GM21528 (cell line): Measurements from ENCODE around the gene AARSD1.
"Not testable (repeated sequence)": the region's sequence is repeated elsewhere in the genome, so short reads cannot be mapped to it uniquely, and the experiment has no call there.

Source experiments
- ATAC-seq: cut with Tn5 transposase; IDR thresholded peaks from one replicate; pipeline ENCODE4 v1.9.1; 2021; ENCODE audit warnings: mild to moderate bottlenecking, moderate library complexity; ENCODE audit not compliant: unreplicated experiment, low FRiP score

Gene AARSD1

DNA sequence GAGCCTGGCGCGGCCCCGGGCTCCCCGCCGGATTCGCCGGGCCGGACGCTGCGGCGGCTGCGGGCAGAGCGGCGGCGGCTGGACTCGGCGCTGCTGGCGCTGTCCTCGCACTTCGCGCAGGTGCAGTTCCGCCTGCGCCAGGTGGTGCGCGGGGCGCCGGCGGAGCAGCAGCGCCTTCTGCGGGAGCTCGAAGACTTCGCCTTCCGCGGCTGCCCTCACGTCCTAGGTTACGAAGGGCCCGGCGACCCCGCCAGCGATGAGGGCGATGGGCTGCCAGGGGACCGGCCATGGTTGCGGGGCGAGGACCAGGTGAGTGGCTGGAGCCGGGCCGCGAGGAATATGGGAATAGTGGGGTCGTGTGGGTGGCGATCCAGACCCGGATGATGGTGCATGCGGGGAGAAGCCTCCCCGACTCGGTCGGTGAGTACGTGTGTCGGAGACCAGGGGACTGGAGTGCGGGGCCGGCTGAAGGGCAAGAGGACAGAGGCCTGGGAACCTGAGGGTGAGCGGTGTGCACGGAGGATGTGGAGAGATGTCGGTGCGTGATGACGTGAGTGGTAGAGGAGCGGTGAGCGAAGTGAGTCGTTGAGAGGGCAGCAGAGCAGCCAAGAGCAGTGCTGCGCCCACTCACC lies 16.6 kb upstream of the AARSD1 start:
- peak; percentile 47 for ATAC-seq

DNA sequence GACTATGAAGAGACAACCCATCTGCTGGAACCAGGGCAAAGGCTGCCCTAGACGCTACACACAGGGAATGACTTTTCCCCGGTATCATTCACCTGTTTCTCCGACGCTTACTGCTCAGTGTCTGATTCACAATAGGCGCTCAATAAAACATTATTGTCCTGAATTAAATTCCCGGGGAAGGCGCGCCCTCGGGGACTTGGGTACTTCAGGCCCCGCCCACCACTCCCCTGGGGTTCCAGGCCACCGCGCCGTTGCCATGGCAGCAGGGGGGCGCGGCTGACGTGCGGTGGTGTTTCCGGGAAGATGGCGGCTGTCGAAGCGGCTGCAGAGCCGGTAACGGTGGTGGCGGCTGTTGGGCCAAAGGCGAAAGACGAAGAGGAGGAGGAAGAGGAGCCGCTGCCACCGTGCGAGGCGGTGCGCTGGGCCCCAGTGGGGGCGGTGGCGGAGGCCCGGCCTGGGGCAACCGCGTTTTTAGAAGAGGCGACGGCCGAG lies 16.1 kb upstream of the AARSD1 start, which contains the start of gene RUNDC1:
RUNDC1 (plus strand) TSS at position 292 of the 492 bp plus-strand sequence; CDS start at position 304, 12 bp downstream.
- peak; percentile 47 for ATAC-seq

DNA sequence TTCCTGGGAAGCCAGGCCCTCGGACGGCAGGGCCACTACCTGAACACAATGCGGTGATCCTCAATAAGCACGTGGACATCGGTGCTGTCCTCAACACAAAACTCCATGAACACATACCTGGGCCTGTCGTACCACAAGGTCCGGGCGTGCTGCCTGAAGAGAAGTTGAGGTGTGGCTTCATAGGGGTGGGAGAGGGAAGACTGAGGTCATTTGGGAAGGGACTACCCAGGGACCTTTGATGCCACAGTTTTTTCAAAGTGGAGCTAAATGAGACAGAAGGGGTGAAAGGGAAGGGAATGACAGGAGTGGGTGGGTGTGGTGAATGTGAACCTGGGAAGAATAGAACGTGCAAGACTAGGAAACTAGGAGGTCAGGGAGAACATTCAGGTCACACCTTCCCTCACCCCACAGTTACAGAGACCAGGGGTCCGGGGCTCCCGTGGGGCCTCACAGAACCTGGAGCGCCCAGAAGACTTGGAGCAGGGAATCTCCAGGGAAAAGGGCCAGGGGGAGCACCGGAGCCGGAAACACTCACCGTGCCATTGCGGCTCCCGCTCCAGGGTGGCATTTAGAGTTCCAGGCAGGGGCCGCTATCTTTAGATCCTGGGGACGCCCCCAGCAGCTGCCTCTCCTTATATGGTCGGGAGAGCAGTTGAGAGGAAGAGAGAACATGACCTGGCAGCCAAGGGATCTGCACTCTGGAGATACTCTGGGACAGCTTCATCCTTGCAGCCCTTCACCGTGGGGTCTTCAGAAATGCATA lies 15.4 kb upstream of the AARSD1 start, which contains the start of gene PTGES3L:
PTGES3L (minus strand) TSS at position 570 of the 763 bp plus-strand sequence; CDS start at position 543, 27 bp downstream.
- ATAC-seq, result no peak

DNA sequence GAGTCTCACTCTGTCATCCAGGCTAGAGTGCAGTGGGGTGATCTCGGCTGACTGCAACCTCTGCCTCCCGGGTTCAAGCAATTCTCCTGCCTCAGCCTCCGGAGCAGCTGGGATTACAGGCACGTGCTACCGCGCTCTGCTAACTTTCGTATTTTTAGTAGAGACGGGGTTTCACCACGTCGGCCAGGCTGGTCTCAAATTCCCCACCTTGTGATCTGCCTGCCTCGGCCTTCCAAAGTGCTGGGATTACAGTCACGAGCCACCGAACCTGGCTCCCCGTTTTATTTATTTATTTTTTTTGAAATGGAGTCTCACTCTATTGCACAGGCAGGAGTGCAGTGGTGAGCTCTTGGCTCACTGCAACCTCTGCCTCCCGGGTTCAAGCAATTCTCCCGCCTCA lies 11.4 kb upstream of the AARSD1 start:
- not testable (repeated sequence) for ATAC-seq

DNA sequence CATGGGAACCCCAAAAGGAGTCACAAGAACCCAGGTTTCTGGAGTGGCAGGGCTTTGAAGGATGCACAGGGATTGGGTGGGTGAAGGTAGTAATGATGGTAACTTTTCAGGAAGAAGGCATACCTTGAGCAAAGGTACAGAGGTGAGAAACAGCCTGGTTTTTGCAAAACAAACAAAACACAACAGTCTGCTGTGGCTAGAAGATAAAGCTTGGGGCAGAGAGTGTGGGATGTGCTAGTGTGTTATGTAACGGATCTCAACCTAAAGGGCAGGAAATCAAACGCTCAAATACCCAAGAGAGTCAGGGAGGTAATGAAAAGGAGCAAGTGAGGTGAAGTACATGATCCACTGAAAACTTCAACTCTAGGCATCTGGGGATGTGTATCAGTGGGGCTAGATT lies 11.0 kb upstream of the AARSD1 start:
- no peak for ATAC-seq

DNA sequence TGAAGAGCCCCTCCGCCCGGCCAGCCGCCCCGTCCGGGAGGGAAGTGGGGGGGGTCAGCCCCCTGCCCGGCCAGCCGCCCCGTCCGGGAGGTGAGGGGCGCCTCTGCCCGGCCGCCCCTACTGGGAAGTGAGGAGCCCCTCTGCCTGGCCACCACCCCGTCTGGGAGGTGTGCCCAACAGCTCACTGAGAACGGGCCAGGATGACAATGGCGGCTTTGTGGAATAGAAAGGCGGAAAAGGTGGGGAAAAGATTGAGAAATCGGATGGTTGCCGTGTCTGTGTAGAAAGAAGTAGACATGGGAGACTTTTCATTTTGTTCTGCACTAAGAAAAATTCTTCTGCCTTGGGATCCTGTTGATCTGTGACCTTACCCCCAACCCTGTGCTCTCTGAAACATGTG lies 9.1 kb upstream of the AARSD1 start:
- not testable (repeated sequence) for ATAC-seq

DNA sequence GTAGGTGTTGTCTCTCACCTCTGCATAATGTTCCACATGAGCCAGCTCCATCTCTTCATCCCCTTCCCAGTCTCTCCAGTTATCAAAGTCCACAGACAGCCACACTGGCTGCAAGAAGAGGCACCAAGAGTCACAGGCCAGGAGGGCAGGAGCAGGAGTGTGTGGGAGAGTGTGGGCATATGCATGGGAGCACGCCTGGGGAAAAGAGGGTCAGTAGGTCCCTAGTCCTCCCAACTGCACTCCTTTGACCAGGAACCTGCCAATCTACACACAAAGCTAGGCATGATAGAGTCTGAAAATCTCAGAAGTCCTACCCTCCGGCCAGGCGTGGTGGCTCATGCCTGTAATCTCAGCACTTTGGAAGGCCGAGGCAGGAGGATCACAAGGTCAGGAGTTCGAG lies 7.3 kb upstream of the AARSD1 start:
- no peak for ATAC-seq

DNA sequence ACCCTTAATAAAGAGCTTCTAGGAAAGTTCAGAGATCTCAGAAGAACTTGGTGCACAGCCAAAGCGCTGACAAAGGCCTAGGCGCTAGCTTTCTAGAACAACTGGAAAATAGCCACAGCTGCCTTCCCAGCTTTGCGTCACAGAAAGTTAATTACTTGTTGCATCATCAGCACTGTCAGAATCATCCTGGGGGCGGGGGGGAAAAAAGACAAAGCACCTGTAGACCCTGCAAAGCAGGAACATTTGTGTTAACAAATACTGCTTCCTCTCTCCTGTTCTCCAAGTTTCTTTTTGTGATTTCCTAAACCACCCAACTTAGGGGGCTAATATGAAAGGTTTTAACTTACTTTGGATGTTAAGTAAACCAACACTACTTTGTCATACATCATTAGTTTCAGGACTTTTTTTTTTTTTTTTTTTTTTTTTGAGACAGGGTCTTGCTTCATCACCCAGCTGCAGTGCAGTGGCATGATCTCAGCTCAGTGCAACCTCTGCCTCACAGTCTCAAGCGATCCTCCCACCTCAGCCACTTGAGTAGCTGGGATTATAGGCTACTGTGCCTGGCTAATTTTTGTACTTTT lies 4.8 kb upstream of the AARSD1 start:
- no peak for ATAC-seq

DNA sequence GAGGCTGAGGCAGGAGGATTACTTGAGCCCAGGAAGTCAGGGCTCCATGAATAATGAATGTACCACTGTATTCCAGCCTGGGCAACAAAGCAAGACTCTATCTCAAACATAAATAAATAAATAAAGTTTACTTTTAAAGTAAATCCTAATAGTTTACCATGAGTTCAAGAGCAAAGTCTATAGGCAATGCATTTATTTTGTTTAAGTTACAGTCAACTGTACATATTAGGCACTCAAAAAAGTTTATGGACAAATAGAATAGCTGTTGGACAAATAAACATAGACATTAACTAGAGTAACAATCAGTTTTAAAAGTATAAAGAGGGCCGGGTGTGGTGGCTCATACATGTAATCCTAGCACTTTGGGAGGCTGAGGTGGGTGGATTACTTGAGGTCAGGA lies 3.7 kb upstream of the AARSD1 start:
- ATAC-seq, result no peak

DNA sequence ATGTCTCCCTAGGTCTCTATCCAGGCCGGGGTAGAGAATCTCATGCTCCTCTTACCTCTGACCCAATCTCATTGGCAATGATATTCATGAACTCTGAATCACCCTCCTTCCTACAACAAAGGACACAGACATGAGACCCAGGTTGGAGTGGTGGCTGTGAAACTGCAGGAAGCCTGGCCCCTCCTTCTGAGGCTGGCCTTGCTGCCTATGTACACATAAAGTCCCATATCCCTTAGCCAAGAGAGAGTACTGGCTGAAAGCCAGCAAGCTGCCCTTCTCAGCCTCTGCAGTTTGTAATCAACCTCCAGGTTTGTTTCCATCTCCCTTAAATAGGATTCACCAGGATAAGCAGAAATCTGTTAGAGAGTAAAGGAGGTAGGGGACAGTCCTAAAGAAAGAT lies 10.6 kb downstream of the AARSD1 start:
- no peak for ATAC-seq

DNA sequence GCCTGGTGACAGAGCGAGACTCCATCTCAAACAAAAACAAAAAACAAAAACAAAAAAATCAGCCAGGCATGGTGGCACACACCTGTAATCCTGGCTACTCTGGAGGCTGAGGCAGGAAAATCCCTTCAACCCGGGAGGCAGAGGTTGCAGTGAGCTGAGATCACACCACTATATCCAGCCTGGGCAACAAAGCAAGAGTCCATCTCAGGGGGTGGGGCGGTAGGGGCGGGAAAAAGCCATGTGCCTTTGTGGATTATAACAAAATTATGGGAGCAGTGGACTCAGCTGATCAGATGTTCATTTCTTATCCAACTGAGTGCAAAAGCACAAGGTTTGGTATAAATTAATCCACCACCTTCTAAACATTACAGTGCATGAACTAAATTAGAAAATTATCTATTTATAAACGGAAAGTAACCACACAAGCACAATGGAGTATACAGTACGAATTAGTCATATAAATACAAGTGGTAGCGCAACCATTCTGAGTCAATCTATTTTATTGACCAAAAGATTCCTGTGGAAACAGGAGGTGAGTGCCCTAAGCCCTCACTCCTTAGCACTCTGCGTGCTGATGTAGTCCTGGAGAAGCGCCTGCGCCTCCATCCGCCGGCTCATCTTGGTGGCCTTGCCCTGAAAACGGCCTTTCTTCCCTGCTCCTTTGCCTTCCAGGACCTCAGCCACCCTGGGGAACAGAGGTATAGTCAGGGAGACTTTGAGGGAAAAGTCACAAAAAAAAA lies 14.0 kb downstream of the AARSD1 start:
- no peak for ATAC-seq

DNA sequence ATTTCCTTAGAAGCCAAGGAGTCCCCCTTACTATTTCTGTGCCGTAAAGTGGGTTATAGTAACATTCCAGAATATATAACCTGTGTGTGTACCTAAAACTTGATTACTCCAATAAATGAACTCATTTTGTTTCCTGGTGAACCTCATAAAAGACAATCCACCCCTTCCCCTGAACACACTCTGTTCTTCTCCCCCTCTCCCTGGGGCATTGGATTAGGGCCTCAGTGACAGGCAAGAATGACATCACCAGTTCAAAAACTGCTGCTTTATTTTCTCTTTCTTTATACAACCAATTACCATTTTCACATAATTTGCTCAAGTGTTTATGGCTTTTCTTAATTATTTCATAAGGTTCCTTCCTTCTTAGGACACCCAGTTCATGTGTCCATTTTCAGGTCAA lies 17.4 kb downstream of the AARSD1 start:
- no peak for ATAC-seq

DNA sequence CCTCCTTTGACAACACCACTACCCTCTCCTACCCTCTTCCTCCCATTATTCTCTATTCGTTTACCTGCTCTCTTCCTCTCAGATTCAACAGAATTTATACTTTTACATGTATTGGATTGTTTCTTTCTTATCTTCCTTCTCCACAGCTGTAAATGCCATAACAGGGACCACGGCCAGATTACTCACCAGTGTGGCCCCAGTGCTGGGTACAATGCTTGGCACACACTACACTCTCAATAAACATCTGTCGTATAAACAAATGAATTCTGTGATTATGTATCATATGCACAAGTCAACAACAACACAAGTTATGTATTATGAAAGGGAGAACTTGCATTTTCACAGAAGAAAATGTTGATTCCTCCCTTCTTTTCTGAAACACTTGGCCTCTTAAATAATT lies 20.0 kb downstream of the AARSD1 start:
- ATAC-seq, result no peak

DNA sequence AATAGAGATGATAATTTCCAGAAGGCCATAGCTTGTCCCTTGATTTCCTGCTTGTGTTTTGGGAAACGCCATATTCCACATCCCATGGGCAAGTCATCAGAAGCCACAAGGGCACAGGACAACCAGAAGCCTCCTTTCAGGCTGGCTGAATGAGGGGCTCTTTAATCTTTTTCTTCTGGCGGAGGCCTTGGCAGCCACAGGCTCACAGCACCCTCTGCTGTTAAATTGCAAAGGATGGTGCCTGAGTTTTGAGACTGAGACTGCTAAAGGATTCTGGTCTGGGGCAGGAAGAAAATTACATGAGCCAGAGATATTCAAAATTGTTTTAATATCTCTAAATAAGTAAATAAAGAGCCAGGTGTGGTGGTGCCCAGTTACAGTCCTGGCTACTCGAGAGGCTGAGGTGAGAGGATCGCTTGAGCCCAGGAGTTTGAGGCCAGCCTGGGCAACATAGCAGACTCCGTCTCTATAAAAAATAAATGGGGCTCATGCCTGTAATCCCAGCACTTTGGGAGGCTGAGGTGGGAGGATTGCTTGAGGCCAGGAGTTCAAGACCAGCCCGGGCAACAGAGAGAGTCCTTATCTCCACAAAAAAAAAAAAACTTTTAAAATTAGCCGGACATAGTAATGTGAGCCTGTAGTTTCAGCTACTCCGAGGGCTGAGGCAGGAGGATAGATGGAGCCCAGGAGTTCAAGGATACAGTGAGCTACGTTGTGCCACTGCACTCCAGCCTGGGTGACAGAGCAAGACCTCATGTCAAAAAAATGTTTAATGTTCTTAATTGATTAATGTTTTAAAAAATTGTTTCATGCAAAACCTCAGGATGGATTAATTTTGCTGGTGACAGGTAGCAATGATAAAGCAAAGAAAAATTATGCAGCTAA lies 26.3 kb downstream of the AARSD1 start:
- ATAC-seq, result no peak

DNA sequence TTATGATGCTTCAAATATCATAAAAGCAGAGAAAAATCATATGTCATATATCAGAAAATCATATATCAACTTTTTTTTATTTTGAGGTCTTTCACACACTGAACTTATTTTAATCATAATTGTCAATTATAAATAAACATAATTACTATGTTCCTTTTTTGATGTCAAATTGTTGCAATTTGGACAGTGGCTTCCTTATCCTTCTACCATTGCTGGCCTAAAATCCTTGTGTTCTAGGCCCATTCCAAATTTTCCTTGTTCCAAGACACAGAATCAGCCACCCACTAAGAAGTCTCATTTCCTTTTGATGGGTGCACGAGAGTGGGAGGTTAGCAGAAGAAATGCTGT lies 34.8 kb downstream of the AARSD1 start:
- no peak for ATAC-seq

DNA sequence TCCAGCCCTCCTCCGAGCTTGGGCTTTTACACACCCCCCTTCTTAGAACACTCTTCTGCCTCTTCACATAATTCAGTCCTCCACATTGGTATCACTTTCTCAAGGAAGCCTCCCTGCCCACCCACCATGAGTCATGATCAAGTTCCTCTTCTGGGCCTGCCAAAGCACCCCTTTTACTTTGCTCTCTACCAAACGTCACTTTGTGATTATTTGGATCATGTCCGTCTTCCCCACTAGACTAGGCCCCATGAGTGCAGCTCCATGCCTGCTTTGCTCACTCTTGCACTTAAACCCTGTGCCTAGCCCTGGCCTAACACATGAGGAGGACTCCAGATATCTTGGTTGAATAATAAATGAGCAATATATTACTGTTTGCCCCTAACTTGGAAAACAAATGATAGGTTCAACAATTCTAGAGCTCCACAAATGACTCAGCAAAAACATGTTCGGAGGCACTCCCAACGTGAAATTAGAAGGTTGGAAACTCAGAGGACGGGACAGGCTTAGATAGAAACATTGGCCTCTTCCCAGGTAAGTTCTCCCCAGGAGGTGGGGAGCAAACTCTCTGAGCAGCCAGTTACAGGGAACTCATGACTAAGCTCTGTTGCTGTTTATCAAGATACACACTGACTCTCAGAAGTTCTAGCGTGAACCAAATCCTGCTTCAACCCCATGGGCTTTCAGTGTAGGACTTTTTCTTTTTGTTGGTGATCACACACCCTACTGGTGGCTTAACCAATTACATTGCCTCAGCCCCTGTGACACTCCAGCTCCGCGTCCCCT lies 35.3 kb downstream of the AARSD1 start:
- no peak for ATAC-seq

DNA sequence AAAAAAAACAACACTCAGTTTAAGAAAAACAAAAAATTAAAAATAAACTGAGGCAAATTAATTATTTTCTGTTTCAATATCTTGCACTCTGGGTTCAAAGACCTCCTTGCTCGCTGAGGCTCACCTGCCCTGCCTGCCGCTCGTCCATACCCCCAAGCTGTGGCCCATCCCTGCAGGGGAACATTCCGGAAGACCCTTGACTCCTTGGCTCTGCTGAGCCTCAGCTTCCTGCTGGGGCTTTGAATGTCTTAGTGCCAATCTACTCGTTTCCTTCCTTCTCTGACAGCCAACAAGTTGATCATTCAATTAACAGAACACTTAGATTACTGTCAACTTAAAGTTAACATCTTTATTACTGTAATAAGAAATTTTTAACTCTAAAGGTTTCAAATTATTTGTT lies 39.4 kb downstream of the AARSD1 start:
- ATAC-seq, result no peak

DNA sequence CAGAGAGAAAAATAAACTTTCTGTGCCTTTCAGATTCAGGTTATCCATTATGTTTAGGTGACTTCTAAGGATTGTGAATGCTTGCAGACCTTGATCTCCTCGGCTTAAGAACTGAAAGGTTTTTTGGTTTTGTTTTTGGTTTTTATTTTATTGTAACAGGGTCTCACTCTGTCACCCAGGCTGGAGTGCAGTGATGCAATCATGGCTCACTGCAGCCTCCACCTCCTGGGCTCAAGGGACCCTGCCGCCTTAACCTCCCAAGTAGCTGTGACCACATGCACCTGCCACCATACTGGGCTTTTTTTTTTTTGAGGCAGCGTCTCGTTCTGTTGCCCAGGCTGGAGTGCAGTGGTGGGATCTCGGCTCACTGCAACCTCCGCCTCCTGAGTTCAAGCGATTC lies 40.8 kb downstream of the AARSD1 start:
- not testable (repeated sequence) for ATAC-seq

DNA sequence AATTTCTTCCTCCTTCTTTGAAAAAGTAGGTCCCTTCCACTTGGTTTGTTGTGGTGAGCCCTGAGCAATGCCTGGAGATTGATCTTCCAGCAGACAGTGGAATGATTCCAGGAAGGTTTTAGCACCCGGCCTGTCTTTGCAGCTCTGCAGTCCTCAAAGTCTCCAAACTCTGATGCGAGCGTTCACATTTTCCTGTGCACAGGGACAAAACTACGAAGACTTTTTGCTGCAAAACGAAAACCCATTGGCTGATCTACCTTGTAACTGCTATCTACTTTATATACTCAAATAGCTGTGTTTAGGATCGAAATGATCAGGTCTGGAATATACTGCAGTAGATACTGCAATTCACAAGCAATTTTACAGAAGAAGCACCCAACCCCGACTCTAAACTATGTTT lies 42.0 kb downstream of the AARSD1 start:
- no peak for ATAC-seq
